SK-N-SH (cell line): Measurements from ENCODE around the gene CIITA. TPM values are rescaled to one million over a fixed set of nuclear protein-coding genes. Genes with fewer than 3 reads are reported as not detected.
A peak's percentile ranks its signal among the peaks of the same experiment; 100 is the strongest.

Experiments used
- CTCF ChIA-PET: fragments of 300-600, 350-600 bp; formaldehyde crosslinking; extraction: SDS; loops from one replicate; lab custom pipeline; 2021; lab: Yijun Ruan, JAX
- POLR2A ChIA-PET: fragments of 350-600 bp; sonication (Branson Sonifier 250); formaldehyde crosslinking; extraction: SDS; loops from one replicate; lab custom pipeline; 2020; ENCODE audit warnings: antibody characterized with exemption, inconsistent platforms; lab: Yijun Ruan, JAX
- DNase-seq: peaks from one replicate; pipeline ENCODE4 v3.0.0; 2012
- H2AFZ ChIP-seq: fragments of 200-600 bp; sonication (generic); 2 replicates; pipeline ENCODE4 v1.8.1; 2016; ENCODE audit warnings: antibody characterized with exemption, mild to moderate bottlenecking, low read depth
- H3F3A ChIP-seq: fragments of 200-600 bp; sonication (generic); replicated peaks from 2 replicates; pipeline ENCODE3; 2016; ENCODE audit warnings: antibody characterized with exemption, mild to moderate bottlenecking; ENCODE audit not compliant: insufficient read depth
- H3K27ac ChIP-seq, 2 experiments: fragments of 200-500 bp in 1 of 2; fragments of 200-600 bp in 1 of 2; sonication (Bioruptor generic) in 1 of 2; sonication (generic), shearing (Covaris generic) in 1 of 2; 2 replicates each; pipeline versions ENCODE4 v1.5.1 to v1.6.1; 2014 to 2016; ENCODE audit warnings: low read depth in 2 of 2, inconsistent platforms in 1 of 2, low read length in 1 of 2, mild to moderate bottlenecking in 1 of 2, mixed read lengths in 1 of 2
- H3K27me3 ChIP-seq: fragments of 200-600 bp; sonication (generic), shearing (Covaris generic); 2 replicates; pipeline ENCODE4 v1.6.1; 2016; ENCODE audit warnings: mixed run types; ENCODE audit not compliant: insufficient read depth
- H3K36me3 ChIP-seq, 2 experiments: fragments of 200-500 bp in 1 of 2; fragments of 200-600 bp in 1 of 2; sonication (Bioruptor generic) in 1 of 2; sonication (generic) in 1 of 2; replicated peaks in 1 of 2; 2 replicates each; pipeline versions ENCODE3 to v1.5.1; 2014 to 2016; ENCODE audit warnings: low read length in 1 of 2, mild to moderate bottlenecking in 1 of 2; ENCODE audit not compliant: insufficient read depth in 2 of 2, control insufficient read depth in 1 of 2
- H3K4me1 ChIP-seq, 2 experiments: fragments of 200-500 bp in 1 of 2; fragments of 200-600 bp in 1 of 2; sonication (Bioruptor generic) in 1 of 2; sonication (generic), shearing (Covaris generic) in 1 of 2; 2 replicates each; pipeline versions ENCODE4 v1.5.1 to v1.6.1; 2014 to 2016; ENCODE audit warnings: low read depth in 1 of 2, low read length in 1 of 2, mixed run types in 1 of 2; ENCODE audit not compliant: insufficient read depth in 2 of 2, control insufficient read depth in 1 of 2
- H3K4me2 ChIP-seq: fragments of 200-600 bp; sonication (generic), shearing (Covaris generic); 2 replicates; pipeline ENCODE4 v1.6.1; 2017; ENCODE audit warnings: mixed run types
- H3K4me3 ChIP-seq, 2 experiments: fragments of 200-500 bp in 1 of 2; fragments of 200-600 bp in 1 of 2; sonication (Bioruptor generic) in 1 of 2; sonication (generic), shearing (Covaris generic) in 1 of 2; 2 replicates each; pipeline versions ENCODE4 v1.5.1 to v1.8.1; 2014 to 2016; ENCODE audit warnings: low read depth in 2 of 2, inconsistent platforms in 1 of 2, low read length in 1 of 2, mild to moderate bottlenecking in 1 of 2, mixed read lengths in 1 of 2, moderate library complexity in 1 of 2
- H3K79me2 ChIP-seq: fragments of 200-600 bp; sonication (generic); 2 replicates; pipeline ENCODE4 v1.8.1; 2017; ENCODE audit warnings: mild to moderate bottlenecking; ENCODE audit not compliant: insufficient read depth
- H3K9ac ChIP-seq: fragments of 200-600 bp; sonication (generic); 2 replicates; pipeline ENCODE4 v1.6.1; 2017; ENCODE audit warnings: mixed run types
- H3K9me2 ChIP-seq: fragments of 200-600 bp; sonication (generic); 2 replicates; pipeline ENCODE4 v1.6.1; 2017; ENCODE audit warnings: mixed run types
- H3K9me3 ChIP-seq: fragments of 200-600 bp; sonication (generic); 2 replicates; pipeline ENCODE4 v1.6.1; 2017; ENCODE audit warnings: mixed run types, mild to moderate bottlenecking, moderate library complexity
- H4K20me1 ChIP-seq: fragments of 200-600 bp; sonication (generic); 2 replicates; pipeline ENCODE4 v1.6.1; 2017; ENCODE audit warnings: mild to moderate bottlenecking, mixed run types; ENCODE audit not compliant: insufficient read depth
- ELF1 ChIP-seq: IDR thresholded peaks from 2 replicates; pipeline ENCODE4 v1.4.0; 2012
- EP300 ChIP-seq, 2 experiments: IDR thresholded peaks; 2 replicates each; pipeline versions ENCODE4 v1.4.0 to v1.6.1; 2012; ENCODE audit warnings: borderline replicate concordance in 1 of 2, low read depth in 1 of 2, low read length in 1 of 2
- FOSL2 ChIP-seq: IDR thresholded peaks from 2 replicates; pipeline ENCODE4 v1.4.0; 2012; ENCODE audit warnings: low read depth, mild to moderate bottlenecking, moderate library complexity, borderline replicate concordance
- FOXJ3 ChIP-seq: sonication (generic); formaldehyde crosslinking; IDR thresholded peaks from 2 replicates; pipeline ENCODE4 v1.5.1; 2020; ENCODE audit warnings: mild to moderate bottlenecking, missing genetic modification reagents
- GABPA ChIP-seq: IDR thresholded peaks from 2 replicates; pipeline ENCODE4 v1.4.0; 2012; ENCODE audit warnings: low read depth, mild to moderate bottlenecking
- GATA2 ChIP-seq: sonication (generic); formaldehyde crosslinking; IDR thresholded peaks from 2 replicates; pipeline ENCODE4 v1.5.0; 2020; ENCODE audit warnings: mild to moderate bottlenecking, missing genetic modification reagents
- JUND ChIP-seq: IDR thresholded peaks from 2 replicates; pipeline ENCODE4 v1.4.0; 2012
- NFIC ChIP-seq: IDR thresholded peaks from 2 replicates; pipeline ENCODE4 v1.4.0; 2012; ENCODE audit warnings: borderline replicate concordance
- NRF1 ChIP-seq: IDR thresholded peaks from 2 replicates; pipeline ENCODE4 v1.6.1; 2012; ENCODE audit warnings: low read depth, mild to moderate bottlenecking, low read length
- POLR2AphosphoS5 ChIP-seq: IDR thresholded peaks from 2 replicates; pipeline ENCODE4 v1.6.1; 2012; ENCODE audit warnings: low read depth, low read length
- RCOR1 ChIP-seq: fragments of 150-350 bp; IDR thresholded peaks from 2 replicates; pipeline ENCODE4 v1.6.1; 2017; ENCODE audit warnings: antibody characterized with exemption, low read length
- RXRA ChIP-seq: IDR thresholded peaks from 2 replicates; pipeline ENCODE4 v1.4.0; 2012; ENCODE audit warnings: low read depth, mild to moderate bottlenecking, borderline replicate concordance
- SMC3 ChIP-seq: IDR thresholded peaks from 2 replicates; pipeline ENCODE4 v1.6.1; 2012; ENCODE audit warnings: low read depth, low read length, improper control_type of control experiment
- TCF12 ChIP-seq: IDR thresholded peaks from 2 replicates; pipeline ENCODE4 v1.4.0; 2012
- TEAD4 ChIP-seq: IDR thresholded peaks from 2 replicates; pipeline ENCODE4 v1.4.0; 2012; ENCODE audit warnings: mild to moderate bottlenecking, borderline replicate concordance; ENCODE audit not compliant: insufficient read depth
- YY1 ChIP-seq: IDR thresholded peaks from 2 replicates; pipeline ENCODE4 v1.4.0; 2012; ENCODE audit warnings: low read depth, mild to moderate bottlenecking
- WGBS: methylation state at CpG from one replicate; pipeline ENCODE4 v1.1.6; 2017; ENCODE audit warnings: low lambda C conversion rate; 5-methylcytosine and 5-hydroxymethylcytosine counted together
- polyA plus RNA-seq, 3 experiments: library from polyadenylated mRNA; depleted of rRNA; stranded (reverse); fragments of >200 nt; gene quantifications; 2 replicates each; pipeline ENCODE4 v1.2.3, GENCODE V29; 2012
- TF ChIP-seq, protein P1 (sequence below): IDR thresholded peaks from 2 replicates; pipeline ENCODE4 v1.6.1; 2012; ENCODE audit warnings: mild to moderate bottlenecking, low read depth, low read length, moderate library complexity
- TF ChIP-seq, protein P2 (sequence below): fragments of 200-600 bp; sonication (generic); IDR thresholded peaks from 2 replicates; pipeline ENCODE4 v1.6.1; 2017; ENCODE audit warnings: antibody characterized with exemption, mild to moderate bottlenecking, moderate library complexity
- TF ChIP-seq, protein P3 (sequence below): IDR thresholded peaks from 2 replicates; pipeline ENCODE4 v1.4.0; 2012; ENCODE audit warnings: low read depth
- TF ChIP-seq, protein P4 (sequence below): IDR thresholded peaks from 2 replicates; pipeline ENCODE4; 2012

CIITA gene
- polyA plus RNA-seq, 1 of the 3 experiments (the other 2 are of a cell fraction) = 0.23 TPM

DNA sequence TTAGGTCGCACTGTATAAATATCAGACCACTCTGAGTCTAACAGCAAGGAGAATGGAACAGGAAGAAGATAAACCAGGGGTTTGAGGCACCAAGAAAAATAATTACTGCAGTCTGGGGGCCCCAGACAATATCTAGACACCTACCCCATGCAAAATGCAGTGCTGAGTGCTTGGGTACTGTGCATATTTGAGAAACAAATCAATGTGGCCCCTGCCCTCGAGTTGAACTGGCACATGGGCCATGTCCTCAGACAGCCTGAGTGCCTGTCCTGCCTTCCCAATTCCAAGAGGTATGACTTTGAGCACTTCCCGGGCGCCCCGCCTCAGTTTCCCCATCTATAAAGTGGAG is 6.2 kb upstream of the CIITA start (continued):
- TF ChIP-seq, protein P1, sequence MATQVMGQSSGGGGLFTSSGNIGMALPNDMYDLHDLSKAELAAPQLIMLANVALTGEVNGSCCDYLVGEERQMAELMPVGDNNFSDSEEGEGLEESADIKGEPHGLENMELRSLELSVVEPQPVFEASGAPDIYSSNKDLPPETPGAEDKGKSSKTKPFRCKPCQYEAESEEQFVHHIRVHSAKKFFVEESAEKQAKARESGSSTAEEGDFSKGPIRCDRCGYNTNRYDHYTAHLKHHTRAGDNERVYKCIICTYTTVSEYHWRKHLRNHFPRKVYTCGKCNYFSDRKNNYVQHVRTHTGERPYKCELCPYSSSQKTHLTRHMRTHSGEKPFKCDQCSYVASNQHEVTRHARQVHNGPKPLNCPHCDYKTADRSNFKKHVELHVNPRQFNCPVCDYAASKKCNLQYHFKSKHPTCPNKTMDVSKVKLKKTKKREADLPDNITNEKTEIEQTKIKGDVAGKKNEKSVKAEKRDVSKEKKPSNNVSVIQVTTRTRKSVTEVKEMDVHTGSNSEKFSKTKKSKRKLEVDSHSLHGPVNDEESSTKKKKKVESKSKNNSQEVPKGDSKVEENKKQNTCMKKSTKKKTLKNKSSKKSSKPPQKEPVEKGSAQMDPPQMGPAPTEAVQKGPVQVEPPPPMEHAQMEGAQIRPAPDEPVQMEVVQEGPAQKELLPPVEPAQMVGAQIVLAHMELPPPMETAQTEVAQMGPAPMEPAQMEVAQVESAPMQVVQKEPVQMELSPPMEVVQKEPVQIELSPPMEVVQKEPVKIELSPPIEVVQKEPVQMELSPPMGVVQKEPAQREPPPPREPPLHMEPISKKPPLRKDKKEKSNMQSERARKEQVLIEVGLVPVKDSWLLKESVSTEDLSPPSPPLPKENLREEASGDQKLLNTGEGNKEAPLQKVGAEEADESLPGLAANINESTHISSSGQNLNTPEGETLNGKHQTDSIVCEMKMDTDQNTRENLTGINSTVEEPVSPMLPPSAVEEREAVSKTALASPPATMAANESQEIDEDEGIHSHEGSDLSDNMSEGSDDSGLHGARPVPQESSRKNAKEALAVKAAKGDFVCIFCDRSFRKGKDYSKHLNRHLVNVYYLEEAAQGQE = no peak
- TF ChIP-seq RCOR1 (no peak), FOSL2 (no peak), GATA2 (CRISPR knock-in tag) (no peak), SMC3 (no peak), TCF12 (no peak), FOXJ3 (CRISPR knock-in tag) (no peak), ELF1 (no peak), POLR2AphosphoS5 (no peak)
- TF ChIP-seq, protein P2, sequence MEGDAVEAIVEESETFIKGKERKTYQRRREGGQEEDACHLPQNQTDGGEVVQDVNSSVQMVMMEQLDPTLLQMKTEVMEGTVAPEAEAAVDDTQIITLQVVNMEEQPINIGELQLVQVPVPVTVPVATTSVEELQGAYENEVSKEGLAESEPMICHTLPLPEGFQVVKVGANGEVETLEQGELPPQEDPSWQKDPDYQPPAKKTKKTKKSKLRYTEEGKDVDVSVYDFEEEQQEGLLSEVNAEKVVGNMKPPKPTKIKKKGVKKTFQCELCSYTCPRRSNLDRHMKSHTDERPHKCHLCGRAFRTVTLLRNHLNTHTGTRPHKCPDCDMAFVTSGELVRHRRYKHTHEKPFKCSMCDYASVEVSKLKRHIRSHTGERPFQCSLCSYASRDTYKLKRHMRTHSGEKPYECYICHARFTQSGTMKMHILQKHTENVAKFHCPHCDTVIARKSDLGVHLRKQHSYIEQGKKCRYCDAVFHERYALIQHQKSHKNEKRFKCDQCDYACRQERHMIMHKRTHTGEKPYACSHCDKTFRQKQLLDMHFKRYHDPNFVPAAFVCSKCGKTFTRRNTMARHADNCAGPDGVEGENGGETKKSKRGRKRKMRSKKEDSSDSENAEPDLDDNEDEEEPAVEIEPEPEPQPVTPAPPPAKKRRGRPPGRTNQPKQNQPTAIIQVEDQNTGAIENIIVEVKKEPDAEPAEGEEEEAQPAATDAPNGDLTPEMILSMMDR = no peak

DNA sequence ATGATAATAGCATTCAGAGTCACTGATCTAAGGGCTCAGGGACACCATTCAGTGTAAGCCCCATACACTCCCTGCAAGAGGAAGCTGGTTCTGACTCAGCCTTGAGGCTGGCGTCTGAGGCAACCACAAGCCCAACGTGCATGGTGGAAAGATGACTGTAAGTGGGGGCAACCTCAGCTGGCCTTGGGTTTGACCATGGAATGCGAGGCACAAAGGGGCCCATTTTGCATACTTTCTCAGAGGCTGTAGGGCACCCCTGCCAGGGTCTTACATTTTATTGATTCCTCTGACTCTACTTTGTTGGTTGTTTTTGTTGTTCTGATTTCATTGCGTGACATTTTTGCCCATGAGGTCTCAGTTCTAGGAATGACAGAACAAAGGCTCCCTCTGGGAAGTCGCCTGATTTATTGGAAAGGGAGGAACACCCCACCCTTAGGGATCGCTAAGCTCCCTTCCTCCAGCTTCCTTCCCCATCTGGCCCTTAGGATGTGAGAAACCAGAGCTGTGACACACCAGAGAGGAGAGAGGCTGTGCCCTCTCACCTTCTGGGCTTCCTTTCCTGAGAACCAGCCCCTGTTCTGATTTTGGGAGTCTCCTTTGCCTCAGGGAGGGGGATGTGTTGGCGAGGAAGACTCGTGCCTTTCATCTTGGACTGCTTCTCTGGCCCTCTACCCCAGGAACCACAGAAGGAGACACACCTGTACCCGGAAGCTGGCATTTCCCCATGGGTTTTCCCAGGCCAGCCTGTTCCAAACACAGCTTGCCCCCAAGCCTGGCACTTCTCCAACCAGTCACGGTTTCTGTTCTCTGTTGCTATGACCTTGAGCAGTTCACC is 5.6 kb upstream of the CIITA start:
- POLR2A ChIA-PET = no interaction called here
- peak overlapping the region; percentile 20; the same call in 1 of the 2 replicates for H3K4me2 ChIP-seq
- peaks cover 0 to 15% of the 10 kb centered on the region in 2 experiments; a peak in 2 of 4 replicates for H3K4me1 ChIP-seq
- no peak overlapping the region for H3K4me3 ChIP-seq
- no peaks in the 10 kb centered on the region for H3K79me2 ChIP-seq
- H3K9ac ChIP-seq = peak overlapping the region; percentile 3; the same call in 1 of the 2 replicates
- no peaks in the 10 kb centered on the region for H3K36me3 ChIP-seq
- DNase-seq = no peak
- 22% methylated on average over 10 of the region's 10 CpGs for WGBS
- H3K9me3 ChIP-seq = no peaks in the 10 kb centered on the region
- CTCF ChIA-PET = no interaction called here
- H4K20me1 ChIP-seq = no peaks in the 10 kb centered on the region
- peaks cover 5% of the 10 kb centered on the region; the same call in 1 of the 2 replicates for H3K27me3 ChIP-seq
- TF ChIP-seq TEAD4 (peak; percentile 73; the same call in 1 of the 2 replicates), YY1 (0 out of 2 replicates have a peak, but pooled peaks have one; percentile 34), JUND (peak; percentile 77), NFIC (peak; percentile 57; the same call in 1 of the 2 replicates), RXRA (no peak), RCOR1 (no peak), GABPA (no peak), FOSL2 (peak; percentile 81), NRF1 (no peak), TCF12 (peak; percentile 71), EP300 (IDR thresholded peaks at IDR 0.05; ENCODE audit: borderline replicate concordance in 1 of 2, low read depth in 1 of 2, low read length in 1 of 2) (peak in 1 of 2 experiments; percentile 78; a peak in 1 of 4 replicates)
- TF ChIP-seq, protein P3, sequence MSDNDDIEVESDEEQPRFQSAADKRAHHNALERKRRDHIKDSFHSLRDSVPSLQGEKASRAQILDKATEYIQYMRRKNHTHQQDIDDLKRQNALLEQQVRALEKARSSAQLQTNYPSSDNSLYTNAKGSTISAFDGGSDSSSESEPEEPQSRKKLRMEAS = peak; percentile 56; the same call in 1 of the 2 replicates
- TF ChIP-seq, protein P4, sequence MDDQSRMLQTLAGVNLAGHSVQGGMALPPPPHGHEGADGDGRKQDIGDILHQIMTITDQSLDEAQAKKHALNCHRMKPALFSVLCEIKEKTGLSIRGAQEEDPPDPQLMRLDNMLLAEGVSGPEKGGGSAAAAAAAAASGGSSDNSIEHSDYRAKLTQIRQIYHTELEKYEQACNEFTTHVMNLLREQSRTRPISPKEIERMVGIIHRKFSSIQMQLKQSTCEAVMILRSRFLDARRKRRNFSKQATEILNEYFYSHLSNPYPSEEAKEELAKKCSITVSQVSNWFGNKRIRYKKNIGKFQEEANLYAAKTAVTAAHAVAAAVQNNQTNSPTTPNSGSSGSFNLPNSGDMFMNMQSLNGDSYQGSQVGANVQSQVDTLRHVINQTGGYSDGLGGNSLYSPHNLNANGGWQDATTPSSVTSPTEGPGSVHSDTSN = peak; percentile 16; the same call in 1 of the 2 replicates
- TF ChIP-seq, protein P1 = 0 out of 2 replicates have a peak, but pooled peaks have one; percentile 50
- no peaks in the 10 kb centered on the region for H3F3A ChIP-seq
- peak overlapping the region in 1 of 2 experiments; percentile 43; a peak in 2 of 4 replicates for H3K27ac ChIP-seq
- H2AFZ ChIP-seq = peak overlapping the region; percentile 12
- H3K9me2 ChIP-seq = no peaks in the 10 kb centered on the region
